Cerebellar cortex (tissue), 1 donor: Measurements from ENCODE around the gene KIAA0753.
A peak's percentile ranks its signal among the peaks of the same experiment; 100 is the strongest.

Source experiments
- DNase-seq: peaks from one replicate; pipeline ENCODE4 v3.0.0-alpha.2; 2015; ENCODE audit warnings: low spot score

KIAA0753 gene

GRCh38 chr17:6640536-6641246, at the start of gene KIAA0753, which contains the start of gene TXNDC17:
KIAA0753 (minus strand) TSS chr17:6640711; CDS start chr17:6635103, 5,608 bp downstream.
TXNDC17 (plus strand) TSS chr17:6641060; CDS start chr17:6641083, 23 bp downstream.
- peak; percentile 86 for DNase-seq

- no peak for DNase-seq
Measured at GRCh38 chr17:6688944-6689343, 48.4 kb upstream of the KIAA0753 start.

- no peak for DNase-seq
Measured at GRCh38 chr17:6686026-6686425, 45.5 kb upstream of the KIAA0753 start.

GRCh38 chr17:6684881-6685767, 44.6 kb upstream of the KIAA0753 start:
- no peak for DNase-seq

GRCh38 chr17:6684460-6684783, 43.9 kb upstream of the KIAA0753 start:
- DNase-seq: no peak

GRCh38 chr17:6683730-6684459, 43.4 kb upstream of the KIAA0753 start:
- DNase-seq: no peak

- DNase-seq: no peak
Measured at GRCh38 chr17:6683081-6683684, 42.7 kb upstream of the KIAA0753 start.

- DNase-seq: no peak
Measured at GRCh38 chr17:6682339-6682738, 41.8 kb upstream of the KIAA0753 start.

- no peak for DNase-seq
Measured at GRCh38 chr17:6681671-6682070, 41.2 kb upstream of the KIAA0753 start.

GRCh38 chr17:6681176-6681575, 40.7 kb upstream of the KIAA0753 start:
- DNase-seq: no peak

GRCh38 chr17:6679241-6679640, 38.7 kb upstream of the KIAA0753 start:
- no peak for DNase-seq

GRCh38 chr17:6677946-6678345, 37.4 kb upstream of the KIAA0753 start:
- no peak for DNase-seq

- DNase-seq: no peak
Measured at GRCh38 chr17:6677158-6677831, 36.8 kb upstream of the KIAA0753 start.

GRCh38 chr17:6676802-6677157, 36.3 kb upstream of the KIAA0753 start:
- no peak for DNase-seq

GRCh38 chr17:6675201-6675825, 34.8 kb upstream of the KIAA0753 start:
- DNase-seq: no peak

GRCh38 chr17:6674586-6674985, 34.1 kb upstream of the KIAA0753 start:
- no peak for DNase-seq

- no peak for DNase-seq
Measured at GRCh38 chr17:6671431-6671830, 30.9 kb upstream of the KIAA0753 start.

GRCh38 chr17:6670999-6671398, 30.5 kb upstream of the KIAA0753 start:
- DNase-seq: no peak

- no peak for DNase-seq
Measured at GRCh38 chr17:6670571-6670970, 30.1 kb upstream of the KIAA0753 start.

GRCh38 chr17:6669479-6670212, 29.1 kb upstream of the KIAA0753 start:
- DNase-seq: no peak
